Esophagus squamous epithelium (tissue), 4 donors: ENCODE results near the gene LRRC32.

Experiments
- CTCF ChIP-seq, 6 experiments: fragments of 450-650 bp in 4 of 6; fragments of 200-600 bp in 2 of 6; sonication (generic) in 2 of 6; IDR thresholded peaks; one replicate each; pipeline ENCODE4 v1.5.1; 2016 to 2019; ENCODE audit warnings: antibody characterized with exemption in 6 of 6, mild to moderate bottlenecking in 4 of 6, moderate library complexity in 4 of 6
- POLR2A ChIP-seq, 4 donors: fragments of 450-650 bp; IDR thresholded peaks; one replicate each; pipeline ENCODE4 v1.6.1; 2017; ENCODE audit warnings: antibody characterized with exemption in 4 of 4, mild to moderate bottlenecking in 4 of 4, moderate library complexity in 3 of 4

GRCh38 chr11:76665921-76666351 lies 4.6 kb downstream of the LRRC32 start:
- TF ChIP-seq CTCF (IDR thresholded peaks at IDR 0.05) (no peak), POLR2A (IDR thresholded peaks at IDR 0.05) (no peak)
